ENCODE data around the gene GRM4.
"Not testable (repeated sequence)": the region's sequence is repeated elsewhere in the genome, so short reads cannot be mapped to it uniquely, and the experiment has no call there.

The GRM4 gene

DNA sequence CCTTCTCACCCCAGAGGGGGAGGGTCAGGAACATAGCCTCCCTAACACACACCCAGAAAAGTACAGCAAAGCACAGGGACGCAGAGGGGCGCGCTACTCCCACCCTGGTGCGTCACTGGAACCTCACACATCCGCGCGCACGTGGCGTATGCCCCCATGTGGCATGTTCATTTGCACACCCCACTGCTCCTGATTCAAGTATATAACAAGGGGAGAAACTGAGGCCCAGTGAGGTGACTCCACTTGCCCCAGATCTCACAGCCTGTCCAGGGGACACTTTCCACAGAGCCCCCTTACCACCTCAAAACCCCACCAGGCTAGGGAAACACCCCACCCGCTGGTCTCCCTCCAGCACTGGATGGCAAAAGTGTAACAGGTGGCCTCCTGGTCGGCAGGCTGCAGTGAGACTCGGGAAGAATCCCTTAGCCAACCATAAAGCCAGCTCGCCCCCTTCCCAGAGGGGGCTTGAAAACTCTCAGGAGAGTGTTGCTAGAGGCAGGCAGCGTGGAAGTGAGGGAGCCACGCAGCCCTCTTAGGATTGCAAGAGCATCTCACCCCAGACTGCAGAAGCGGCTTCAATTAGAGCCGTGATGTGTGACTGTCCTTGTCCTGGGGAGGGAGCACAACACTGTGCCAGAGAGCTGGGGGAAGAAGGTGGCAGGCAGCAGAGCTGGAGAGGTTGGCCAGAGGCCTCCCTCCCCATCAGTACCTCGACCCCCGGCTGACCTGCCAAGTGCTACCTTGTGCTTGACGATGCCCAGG, at the start of gene GRM4:
GRM4 (minus strand) TSS at position 67 of the 762 bp plus-strand sequence. CDS start 12,591 bp downstream, outside the sequence.
- no peak for DNase-seq

DNA sequence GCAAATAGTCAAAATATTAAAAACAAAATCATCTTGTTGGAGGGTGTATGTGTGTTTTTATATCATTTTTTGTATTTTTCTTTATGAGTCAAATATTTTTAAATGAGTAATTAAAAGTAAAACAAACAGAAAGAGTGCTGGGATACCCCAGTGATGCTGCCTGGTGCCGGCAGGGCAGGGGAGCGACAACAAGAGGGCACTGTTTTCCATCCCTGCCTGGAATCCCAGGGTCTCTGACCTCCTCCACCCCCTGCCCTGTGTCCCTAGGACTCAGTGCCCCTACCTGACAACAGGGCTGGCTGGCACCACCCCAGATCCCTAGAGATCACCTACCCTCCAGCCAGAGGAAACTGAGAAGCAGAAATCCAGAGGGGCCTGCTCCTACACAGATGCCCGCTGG, 48.9 kb upstream of the GRM4 start:
- DNase-seq, result no peak

DNA sequence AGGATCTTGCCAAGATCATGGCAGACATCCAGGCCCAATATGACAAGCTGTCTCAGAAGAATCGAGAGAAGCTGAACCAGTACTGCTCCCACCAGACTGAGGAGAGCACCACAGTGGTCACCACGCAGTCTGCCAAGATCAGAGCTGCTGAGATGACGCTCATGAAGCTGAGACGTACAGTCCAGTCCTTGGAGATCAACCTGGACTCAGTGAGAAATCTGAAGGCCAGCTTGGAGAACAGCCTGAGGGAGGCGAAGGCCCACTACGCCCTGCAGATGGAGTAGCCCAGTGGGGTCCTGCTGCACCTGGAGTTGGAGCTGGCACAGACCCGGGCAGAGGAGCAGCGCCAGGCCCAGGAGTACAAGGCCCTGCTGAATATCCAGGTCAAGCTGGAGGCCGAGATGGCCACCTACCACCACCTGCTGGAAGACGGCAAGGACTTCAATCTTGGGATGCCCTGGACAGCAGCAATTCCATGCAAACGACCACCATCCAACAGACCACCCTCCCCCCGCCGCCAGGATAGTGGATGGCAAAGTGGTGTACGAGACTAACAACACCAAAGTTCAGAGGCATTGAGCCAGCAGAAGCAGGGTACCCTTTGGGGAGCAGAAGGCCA, 44.7 kb upstream of the GRM4 start:
- DNase-seq, result no peak

DNA sequence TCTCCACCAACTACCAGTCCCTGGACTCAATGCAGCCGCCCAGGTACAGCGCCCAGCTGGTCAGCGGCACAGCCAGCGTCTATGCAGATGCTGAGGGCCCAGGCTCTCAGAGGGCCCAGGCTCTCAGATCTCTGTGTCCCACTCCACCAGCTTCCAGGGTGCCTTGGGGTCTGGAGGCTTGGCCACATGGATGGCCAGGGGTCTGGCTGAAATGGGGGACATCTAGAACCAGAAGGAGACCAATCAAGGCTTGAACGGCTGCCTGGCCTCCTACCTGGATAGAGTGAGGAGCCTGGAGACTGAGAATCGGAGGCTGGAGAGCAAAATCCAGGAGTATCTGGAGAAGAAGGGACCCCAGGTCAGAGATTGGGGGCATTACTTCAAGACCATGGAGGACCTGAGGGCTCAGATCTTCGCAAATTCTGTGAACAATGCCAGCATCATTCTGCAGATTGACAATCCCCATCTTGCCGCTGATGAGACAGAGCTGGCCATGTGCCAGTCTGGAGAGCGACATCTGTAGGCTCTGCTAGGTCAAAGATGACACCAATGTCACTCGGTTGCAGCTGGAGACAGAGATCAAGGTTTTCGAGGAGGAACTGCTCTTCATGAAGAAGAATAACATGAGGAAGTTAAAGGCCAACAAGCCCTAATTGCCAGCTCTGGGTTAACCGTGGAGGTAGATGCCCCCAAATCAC, 44.1 kb upstream of the GRM4 start:
- no peak for DNase-seq

DNA sequence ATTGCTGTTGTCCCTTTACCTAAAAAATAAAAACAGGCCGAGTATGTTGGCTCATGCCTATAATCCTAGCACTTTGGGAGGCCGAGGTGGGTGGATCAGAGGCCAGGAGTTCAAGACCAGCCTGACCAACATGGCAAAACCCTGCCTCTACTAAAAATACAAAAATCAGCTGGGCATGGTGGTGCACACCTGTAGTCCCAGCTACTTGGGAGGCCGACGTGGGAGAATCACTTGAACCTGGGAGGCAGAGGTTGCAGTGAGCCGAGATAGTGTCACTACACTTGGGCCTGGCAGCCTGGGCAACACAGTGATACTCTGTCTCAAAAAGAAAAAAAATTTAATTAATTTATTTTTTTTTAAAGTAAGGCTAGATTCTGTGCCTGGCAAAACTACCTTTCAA, 38.8 kb upstream of the GRM4 start:
- not testable (repeated sequence) for DNase-seq

DNA sequence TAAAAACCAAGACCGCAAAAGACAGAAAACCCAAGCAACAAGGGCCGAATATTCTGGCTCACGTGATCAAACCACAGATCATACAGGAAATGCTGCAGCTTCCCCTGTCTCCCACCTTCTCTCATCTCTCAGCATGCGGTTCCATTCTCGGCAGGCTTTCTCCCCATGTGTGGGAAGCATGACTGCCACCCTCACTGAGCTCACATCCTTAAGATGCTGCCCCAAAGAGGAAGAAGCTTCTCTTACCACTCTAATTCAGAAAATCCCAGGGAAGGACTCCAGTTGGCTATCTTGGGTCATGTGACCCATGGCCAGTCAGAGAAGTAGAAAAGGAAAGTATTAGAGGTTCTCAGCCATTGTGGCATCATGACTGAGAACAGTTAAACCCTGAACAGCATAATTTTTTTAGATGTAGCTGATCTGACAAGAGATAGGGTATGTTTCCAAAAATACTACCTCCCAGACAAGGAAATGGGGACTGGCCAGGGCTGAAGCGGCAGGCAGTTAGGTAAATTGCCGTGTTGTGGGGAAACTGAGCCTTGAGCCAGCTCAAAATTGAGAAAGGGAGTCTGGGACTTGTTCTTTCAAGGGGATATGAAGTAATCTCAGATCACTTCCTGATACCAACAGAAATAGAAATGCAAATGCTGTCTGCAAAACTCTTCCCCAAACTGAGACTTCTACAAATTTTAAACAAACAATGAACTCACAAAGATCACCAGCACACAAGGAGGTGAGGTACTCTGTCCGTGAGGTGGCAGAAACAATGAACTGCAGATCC, 37.1 kb upstream of the GRM4 start:
- DNase-seq, result no peak

DNA sequence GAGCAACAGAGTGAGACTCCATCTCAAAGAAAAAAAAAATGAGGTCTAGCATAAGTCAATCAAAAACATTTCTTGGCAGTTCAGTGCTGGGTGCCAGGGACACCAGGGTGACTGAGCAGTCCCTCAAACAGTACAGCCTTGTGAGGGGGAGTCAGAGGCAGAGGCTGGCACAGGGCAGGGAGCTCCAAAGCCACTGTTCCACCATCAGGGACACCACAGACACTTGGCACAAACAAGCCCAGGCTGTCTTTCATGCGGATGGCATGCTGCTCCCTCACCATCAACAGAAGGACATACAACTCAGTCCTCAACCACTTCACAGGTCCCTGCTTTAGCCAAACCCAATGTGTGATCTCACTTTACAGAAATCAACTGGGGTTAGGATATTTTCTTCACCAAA, 36.0 kb upstream of the GRM4 start:
- no peak for DNase-seq

DNA sequence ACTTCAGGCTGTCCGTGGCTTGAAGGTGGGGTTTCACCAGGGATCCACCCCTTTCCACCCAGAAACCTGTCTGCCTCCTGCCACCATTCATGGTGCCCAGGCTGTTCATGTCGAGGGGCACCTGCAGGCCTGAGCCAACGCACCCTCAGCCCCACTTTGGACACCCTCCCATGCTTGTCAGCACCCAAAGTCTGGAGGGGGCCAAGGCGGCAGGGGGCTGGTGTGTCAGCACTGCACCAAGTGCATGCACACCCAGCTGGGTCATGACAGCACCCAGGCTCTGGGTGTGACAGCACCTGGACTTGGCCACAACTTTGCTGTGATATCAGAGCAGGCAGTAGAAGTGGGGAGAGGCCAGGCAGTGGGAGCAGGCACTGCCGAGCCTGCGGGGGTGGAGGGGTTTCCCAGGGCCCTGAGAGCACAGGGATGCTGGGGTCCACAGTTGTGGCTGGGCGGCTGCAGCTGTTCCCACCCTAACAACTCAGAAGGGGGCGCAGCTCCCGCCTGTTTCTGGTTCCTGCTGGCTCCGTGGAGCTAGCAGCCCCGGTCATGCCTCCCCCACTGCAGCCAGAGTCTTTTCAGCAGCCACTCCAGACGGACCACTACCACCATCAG, 33.3 kb upstream of the GRM4 start:
- DNase-seq, result no peak

DNA sequence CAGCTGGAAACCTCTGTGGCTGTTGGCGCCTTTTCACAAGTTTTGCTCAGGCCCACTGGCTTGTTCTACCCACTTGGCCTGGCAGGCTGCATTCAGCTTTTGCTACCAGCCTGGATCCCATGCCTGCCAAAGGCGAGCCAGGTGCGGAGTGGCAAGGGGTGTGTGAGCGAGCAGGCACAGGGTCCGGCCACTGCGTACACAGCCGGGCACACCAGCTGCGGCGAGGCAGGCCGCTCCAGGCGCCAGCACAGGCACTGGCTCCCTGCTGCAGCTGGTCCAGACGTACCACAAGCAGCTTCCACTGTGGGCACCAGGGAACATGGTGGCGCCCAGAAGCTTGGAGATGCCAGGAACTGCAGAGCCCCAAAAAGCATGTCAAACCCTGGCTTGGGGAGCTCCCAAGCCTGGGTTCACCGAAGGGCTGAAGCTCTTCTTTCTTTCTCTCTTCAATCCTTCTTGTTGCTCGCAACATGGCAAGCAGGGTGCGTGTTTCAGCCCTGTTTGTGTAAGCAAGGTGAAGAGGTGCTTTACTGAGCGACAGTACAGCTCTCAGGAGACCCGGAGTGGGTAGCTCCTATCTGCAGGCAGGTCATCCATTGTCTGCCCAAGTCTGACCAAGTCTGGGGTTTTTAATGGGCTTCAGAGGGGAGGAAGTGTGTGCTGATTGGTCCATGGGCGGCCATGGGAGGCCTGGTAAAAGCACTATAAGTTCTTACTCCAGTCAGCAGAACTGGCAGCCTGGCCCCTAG, 32.6 kb upstream of the GRM4 start:
- no peak for DNase-seq

DNA sequence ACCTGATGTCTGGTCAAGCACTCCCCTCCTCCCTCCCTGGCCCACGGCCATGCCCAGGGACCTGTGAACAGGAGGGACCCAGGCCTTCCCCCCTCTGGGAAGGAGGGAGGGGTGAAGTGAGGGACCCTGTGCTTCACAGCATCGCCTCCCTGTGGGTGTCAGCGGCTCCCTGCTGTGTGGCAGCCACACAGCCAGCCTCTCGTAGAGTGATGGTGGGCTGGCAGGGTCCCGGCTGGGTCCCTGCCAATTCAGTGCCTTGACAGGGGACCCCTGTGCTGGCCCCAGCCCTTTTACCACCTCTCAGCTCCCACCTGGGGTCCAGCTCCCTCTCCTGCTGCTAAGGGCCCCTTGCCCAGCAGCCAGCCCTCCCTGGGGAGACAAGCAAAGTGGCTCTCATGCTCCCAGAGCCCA, 31.3 kb upstream of the GRM4 start:
- no peak for DNase-seq

DNA sequence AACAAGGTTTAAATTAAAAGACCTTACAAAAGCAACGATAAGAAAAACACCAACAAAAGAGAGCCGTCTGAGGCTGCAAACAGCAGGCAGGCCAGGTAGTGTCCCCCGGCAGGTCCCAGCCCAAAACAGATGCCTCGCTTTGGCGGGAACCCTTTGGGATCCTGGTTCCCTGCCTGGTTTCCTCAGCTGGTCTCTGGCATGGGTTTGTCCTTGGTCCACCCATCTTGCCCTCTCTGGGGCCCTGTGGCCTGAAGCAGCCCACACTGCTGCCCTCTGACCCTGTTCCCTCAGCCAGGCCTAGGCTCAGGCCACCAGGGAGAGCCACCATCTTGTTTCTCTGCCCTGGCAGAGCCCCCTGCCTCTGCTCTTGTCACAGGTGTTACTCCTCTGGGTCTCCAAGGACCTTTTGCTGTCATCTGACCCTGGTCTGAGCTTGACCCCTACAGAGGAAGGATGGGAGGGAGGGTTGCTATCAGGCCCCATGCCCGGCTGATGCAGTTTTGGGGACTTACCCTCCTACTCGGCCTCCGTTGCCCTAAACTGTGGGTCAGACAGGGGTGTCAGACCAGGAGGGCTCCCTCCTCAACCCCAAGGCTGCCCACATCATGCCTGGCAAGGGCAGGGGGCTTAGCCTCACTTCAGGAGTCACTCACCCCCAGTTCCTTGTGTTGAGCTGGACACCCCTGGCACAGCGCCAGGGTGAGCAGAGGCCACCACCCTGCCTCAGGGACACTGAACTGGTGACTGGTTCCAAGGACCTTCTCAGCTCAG, 30.6 kb upstream of the GRM4 start:
- no peak for DNase-seq

DNA sequence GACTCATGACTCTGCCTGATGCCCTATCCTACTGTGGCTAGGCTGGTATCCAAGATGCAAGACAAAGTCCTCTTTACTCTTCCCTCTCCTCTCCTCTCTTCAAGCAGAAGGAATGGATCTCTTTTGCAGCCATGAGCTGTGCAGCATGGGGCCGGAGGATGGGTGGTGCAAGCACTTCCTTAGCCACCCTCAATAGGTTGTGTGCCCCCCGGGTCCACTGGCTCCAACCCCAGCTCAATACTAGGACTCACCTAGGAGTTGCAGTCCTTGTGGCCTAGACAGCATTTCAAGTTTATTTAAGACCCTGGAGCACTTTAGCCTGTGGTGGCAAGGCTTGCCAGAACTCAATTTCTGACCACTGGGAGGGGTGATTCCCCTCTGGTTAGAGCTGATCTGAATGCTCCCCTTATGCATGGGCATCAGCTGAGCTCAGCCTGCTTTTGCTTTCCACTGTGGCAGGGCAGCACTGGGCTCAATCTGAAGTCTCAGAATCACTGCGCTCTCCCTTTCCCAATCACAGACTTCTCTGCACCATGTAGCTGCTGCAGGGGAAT, 29.0 kb upstream of the GRM4 start:
- no peak for DNase-seq

DNA sequence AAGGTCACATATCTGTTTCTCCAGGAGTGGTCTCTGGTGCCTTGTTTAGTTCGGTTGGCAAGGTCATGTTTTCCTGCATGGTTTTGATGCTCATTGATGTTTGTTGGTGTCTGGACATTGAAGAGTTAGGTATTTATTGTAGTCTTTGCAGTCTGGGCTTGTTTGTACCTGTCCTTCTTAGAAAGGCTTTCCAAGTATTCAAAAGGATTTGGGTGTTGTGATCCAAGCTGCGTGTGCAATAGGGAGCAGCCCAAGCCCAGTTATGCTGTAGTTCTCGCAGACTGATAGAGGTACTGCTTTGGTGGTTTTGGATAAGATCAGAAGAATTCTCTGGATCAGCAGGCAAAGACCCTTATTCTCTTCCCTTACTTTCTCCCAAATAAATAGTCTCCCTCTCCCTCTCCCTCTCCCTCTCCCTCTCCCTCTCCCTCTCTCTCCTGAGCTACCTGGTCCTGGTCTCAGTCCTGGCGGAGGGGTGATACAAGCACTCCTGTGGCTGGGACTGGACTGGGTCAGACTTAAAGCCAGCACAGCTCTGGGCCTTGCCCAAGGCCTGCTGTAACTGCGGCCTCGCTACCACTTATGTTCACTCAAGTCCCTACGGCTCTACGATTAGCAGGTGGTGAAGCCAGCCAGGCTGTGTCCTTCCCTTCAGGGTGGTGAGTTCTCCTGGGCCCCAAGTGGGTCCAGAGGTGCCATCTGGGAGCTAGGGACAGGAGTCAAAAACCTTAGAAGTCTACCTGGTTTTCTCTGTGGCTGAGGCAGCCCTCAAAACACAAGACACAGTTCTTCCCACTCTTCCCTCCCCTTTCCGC, 27.3 kb upstream of the GRM4 start:
- no peak for DNase-seq

DNA sequence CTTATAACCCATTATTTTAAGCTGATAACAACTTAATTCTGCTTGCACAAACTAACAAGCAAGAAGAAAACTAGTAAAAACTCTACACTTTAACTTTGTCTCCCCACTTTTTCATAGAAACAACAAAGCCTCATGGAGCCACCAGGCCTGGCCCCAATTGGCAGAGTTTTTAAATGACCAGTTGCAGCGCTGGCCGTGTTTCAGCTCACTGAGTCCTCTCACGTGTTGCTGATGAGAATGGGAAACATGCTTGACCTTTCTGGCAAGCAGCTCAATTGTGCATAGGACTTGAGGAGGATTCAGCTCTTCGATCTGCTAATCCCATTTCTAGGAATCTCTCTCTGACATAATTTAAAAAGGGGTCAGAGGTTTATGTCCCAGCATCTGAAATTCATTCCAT, 24.5 kb upstream of the GRM4 start:
- no peak for DNase-seq

DNA sequence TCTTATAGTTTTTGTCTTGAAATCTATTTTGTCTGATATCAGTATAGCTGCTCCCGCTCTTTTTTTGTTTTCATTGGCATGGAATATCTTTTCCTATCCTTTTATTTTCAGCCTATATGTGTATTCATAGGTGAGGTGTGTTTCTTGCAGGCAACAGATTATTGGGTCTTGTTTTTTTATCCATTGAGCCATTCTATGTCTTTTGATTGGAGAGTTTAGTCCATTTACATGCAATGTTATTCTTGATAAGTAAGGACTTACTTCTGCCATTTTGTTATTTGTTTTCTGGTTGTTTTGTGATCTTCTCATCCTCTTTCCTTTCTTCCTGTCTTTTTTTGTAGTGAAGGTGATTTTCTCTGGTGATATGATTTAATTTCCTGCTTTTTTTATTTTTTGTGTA, 24.0 kb upstream of the GRM4 start:
- DNase-seq, result no peak

DNA sequence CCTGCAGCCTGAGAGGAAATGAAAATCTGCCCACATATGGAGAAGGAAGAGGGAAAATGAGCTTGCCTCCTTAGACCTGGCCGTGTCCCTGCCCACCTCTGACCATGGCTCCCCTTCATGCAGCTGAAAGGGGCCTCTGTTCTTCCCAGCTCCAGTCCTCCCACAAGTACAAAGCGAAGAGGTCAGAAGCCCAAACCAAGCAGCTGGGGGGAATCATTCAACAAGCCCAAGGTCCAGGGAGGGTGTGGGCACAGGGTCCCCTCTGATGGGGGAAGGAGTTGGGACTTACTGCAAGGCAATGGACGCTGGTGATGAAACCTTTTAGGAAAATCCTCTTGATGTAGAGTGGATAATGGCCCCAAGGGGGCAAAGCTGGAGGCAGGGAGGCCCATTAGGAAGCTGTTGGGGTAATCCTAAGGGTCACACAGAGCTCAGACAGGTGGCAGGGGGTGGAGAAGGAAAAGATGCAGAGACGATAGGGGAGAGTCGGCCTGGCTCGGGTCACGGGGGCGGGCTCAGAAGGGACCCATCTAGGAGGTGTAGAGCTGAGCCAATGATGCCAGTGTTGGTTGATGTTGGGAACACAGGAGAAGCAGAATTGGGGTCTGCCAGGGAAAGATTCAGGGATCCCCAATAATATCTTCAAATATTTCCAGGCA, 16.1 kb upstream of the GRM4 start:
- DNase-seq, result no peak

DNA sequence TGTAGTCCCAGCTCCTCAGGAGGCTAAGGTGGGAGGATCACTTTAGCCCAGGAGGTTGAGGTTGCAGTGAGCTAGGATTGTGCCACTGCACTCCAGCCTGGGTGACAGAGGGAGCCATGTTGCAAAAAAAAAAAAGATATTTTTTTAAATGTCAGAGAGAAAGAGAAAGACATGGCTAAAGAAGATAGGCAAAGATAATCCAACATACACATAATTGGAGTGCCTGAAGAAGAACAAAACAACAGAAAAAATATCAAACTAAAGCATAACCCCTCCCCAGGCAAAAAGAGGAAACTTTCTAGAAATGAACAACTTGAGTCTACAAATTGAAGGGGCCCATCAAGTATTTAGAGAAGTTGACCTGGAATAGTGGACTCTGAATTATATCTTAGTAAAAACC, 14.0 kb upstream of the GRM4 start:
- no peak for DNase-seq

DNA sequence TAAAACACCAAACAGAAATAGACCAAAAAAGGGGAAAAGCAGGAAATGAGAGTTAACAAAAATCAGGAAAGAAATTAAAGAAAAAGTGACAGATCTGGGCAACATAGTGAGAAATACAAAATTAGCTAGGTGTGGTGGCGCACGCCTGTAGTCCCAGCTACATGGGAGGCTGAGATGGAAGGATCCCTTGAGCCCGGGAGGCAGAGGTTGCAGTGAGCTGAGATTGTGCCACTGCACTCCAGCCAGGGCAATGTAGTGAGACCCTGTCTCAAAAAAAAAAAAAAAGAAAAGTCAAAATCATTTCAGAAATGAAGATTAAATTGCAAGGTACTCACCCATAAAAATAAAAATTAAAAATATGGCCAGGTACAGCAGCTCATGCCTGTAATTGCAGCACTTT, 13.0 kb upstream of the GRM4 start:
- no peak for DNase-seq

DNA sequence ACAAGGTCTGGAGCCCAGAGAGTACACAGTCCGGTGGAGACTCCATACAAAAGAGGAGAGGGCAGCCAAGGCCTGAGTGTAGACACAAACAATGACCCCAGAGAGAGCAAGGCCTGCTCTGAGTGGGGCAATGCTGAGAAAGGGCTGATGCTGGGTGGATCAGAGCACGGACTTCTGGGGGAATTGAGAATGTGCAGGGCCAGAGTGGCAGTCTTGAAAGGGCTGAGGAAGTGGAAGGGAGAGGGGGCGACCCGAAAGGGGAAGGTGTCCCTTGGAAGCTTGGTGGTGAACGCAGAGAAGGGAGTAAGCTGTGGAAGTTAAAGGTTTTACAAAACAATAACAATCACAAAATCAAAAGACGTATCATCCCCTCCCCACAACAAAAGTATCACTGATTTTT, 12.0 kb upstream of the GRM4 start:
- no peak for DNase-seq

All from COR-L47 (cell line).